HG02571 (cell line): ENCODE results near the gene PFN1.

Experiments
- ATAC-seq: cut with Tn5 transposase; IDR thresholded peaks from one replicate; pipeline ENCODE4 v1.9.1; 2021; ENCODE audit warnings: mild to moderate bottlenecking, moderate library complexity; ENCODE audit not compliant: unreplicated experiment

PFN1 gene

DNA sequence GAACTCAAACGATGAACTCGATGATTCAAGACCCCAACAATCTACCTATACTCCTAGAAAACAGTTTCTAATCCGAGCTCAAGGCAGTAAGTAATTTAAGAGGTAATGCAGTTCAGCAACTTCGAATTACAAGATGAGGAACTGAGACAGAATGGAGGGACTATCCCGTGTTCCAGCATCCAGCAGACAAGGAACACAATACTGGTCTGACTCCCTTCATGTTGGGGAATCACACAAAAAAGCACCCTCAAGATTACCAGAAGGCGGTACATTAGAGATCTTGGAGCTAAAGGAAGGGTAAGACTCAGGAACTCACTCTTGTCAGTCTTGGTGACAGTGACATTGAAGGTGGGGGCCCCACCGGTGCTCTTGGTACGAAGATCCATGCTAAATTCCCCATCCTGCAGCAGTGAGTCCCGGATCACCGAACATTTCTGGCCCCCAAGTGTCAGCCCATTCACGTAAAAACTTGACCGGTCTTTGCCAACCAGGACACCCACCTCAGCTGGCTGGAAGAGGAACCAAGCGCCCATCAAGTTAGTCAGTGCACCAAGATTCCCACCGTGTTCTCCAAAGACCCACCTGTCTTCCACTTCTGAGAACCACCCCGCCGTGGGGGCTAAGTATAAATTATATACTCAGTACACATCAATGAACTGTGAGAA, 1.9 kb downstream of the PFN1 start:
- ATAC-seq = no peak

DNA sequence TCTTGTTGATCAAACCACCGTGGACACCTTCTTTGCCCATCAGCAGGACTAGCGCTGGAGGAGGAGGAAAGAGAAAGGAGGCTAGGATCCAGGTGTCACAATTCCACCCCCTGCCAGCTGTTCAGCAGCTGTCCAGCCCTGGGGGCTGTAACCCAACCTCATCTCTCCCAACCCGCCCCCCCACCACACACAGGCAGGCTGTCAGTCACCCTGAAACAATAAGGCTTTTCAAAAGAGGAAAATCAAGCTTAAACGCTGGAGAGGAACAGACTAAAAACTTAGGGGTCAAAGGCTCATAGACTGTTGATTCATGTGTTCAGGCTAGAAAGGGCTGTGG, 2.4 kb downstream of the PFN1 start:
- ATAC-seq = no peak

DNA sequence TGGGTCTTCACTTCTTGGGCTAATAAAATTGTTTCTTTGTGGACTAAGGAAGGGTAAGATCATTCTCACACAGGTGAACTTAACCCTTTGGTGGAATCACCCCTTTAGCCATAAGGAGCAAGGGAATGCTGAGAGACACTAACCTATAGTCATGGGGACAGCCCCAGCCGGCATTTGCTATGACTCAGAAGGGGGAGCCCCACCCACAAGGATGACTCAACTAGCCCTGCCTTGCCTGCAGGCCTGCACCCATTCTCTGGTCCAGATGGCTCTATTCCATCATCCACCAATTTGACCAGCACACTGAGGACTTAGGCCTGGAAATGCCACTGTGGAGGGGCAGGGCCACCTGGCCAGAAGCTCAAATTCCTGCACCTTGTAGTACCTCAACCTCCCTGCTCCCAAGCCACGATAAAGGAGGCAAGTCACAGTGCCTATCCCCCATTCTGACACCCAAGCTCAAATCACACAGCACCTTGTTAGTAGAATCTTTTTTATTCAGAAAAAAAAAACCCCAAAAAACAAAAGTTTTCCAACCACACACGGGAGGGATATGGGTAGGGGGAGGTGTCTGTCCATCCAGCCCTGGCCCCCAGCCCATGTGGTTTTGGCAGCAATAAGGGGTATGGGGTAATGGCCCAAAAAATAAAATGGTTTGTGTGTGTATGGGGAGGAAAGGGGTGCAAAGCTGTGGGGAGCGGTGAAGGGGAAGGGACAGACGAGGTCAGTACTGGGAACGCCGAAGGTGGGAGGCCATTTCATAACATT, 3.0 kb downstream of the PFN1 start:
- no peak for ATAC-seq

DNA sequence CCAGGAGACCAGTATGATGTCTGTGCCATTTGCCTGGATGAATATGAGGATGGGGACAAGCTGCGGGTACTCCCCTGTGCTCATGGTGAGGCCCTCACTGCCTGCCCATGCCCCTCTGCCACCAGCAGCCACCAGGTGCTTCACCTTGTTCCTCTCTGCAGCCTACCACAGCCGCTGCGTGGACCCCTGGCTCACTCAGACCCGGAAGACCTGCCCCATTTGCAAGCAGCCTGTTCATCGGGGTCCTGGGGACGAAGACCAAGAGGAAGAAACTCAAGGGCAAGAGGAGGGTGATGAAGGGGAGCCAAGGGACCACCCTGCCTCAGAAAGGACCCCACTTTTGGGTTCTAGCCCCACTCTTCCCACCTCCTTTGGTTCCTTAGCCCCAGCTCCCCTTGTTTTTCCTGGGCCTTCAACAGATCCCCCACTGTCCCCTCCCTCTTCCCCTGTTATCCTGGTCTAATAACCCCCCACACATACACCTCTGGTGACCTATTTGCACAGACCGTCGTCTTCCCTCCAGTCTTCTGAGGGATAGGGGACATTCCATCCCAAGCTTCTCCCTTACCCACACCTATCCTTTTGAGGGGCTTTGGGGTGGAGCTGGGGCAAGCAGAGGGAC, 3.7 kb downstream of the PFN1 start:
- no peak for ATAC-seq

DNA sequence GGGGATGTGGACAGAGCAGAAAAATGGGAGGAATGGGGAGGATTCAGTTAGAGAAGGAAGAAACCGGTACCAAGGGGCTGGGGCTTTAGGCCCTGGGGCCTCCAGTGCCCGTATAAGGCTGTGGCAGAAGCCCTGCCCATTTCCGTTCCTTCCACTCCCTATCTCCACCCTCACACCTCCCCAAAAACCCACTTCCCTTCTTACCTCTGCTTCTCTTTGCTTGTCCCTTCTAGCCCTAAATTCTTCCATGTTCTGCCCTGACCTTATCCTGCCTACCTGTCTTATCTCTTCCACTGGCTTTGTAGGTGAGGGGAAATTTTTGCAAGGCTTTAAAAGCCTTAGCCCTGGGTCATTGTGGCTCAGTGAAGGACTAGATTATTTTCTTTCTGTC, 4.2 kb downstream of the PFN1 start:
- ATAC-seq = no peak

DNA sequence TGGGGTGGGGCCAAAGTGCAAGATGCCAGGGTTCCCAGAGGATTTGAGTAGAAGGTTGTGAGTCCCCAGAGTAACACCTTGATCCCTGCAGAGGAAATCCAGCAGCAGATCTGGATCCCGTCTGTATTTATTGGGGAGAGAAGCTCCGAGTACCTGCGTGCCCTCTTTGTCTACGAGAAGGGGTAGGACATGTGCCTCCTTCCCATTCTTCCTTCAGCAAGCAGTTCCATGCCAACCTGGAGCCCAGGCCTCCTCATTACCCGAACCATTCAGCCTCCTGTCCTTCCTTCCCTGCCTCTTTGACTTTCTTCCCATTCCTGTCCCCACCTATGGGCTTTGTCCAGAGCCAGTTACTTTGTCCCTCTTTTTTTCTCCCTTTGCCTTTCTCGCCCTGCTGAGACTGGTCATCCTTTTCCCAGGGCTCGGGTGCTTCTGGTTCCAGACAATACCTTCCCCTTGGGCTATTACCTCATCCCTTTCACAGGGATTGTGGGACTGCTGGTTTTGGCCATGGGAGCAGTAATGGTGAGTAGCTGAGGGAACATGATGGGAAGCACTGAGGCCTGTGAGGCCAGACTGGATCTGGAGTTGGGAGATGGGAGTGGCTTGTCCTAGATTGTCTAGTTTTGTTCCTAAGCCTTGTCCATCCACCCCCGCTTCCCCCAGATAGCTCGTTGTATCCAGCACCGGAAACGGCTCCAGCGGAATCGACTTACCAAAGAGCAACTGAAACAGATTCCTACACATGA, 5.4 kb downstream of the PFN1 start:
- no peak for ATAC-seq

DNA sequence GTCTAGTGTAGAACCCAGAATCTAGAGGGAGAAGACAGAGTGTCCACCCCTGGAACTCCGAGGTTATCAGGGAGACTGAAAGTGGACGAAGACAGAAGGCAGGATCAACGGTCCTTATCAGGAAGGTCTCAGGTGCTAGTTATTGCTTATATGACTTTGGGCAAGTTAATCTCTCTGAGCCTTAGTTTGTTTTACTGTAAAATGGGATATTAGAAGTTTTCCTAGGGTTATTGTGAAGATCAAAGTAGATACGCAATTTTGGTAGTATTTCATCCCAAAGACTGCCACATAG, 7.1 kb downstream of the PFN1 start:
- ATAC-seq = no peak

DNA sequence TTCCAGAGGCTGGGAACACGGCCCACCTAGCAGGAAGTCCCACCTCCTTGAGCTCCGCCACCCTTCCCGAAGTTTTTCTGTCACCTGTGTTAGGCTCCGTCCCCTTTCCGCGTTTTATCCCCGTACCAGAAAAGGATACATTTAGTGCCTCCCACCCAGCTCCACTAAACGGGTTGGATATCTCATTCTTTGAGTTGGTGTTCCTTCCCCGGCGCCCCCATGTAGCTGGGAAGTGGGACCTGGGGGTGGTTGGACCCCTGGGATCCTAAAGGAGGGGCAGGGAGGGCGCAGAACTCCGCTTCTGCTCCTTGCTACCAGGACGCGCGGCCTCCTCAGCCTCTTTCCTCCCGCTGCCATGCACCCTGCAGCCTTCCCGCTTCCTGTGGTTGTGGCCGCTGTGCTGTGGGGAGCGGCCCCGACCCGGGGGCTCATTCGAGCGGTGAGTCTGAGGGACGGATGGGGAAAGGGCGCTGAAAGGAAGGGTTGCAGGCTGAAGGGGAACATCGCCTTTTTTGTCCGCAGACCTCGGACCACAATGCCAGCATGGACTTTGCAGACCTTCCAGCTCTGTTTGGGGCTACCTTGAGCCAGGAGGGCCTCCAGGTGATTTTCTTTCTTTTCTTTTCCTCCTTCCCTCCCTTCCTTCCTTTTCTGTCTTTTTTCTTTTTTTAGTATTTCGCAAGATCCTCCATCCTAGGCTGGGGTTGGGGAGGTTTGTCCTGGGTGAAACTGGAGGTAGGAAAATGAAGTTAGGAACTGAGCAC, 7.6 kb downstream of the PFN1 start:
- no peak for ATAC-seq

DNA sequence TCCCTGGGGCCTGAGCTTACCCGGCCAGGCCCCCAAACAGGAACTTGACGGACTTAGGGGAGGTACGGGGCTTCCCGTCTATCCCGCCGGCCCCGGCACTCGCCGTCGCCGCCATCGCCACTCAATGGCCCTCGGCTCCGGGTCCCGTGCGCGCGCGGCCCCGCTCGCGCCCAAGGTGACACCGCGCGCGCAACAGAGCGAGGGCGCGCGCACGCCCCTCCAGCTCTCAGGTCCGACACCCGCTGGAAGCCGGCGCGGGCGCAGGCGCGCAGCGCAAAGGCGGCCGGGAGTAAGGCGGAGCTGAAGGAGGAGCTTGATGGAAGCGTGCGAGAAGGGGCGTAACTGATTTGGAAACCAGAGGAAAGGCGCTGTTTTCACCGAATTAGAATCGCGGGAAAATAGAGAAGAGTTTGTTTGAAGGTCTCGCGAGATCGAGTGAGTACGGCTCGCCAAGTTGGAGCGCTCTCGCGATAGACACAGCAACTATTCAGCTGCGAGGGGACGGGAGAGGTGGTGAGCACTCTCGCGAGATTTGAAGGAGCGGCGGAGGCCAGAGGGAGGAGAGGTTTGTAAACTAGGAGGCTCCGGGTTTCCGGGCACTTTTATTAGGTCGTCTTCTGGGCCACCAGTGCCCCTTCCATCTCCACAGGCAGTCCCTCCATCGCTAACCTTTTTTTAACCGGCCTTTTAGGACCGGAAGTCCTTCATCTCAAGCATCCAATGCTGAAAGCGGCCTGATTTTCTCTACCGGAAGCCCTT, 8.4 kb downstream of the PFN1 start, which contains the start of the genes RNF167 and SLC25A11:
Gene RNF167 (plus strand): TSS at position 473 of the 759 bp plus-strand sequence. CDS start 642 bp downstream, outside the sequence.
Gene SLC25A11 (minus strand): TSS at position 251 of the 759 bp plus-strand sequence. CDS start 136 bp downstream, at position 115.
- ATAC-seq = peak; percentile 74

DNA sequence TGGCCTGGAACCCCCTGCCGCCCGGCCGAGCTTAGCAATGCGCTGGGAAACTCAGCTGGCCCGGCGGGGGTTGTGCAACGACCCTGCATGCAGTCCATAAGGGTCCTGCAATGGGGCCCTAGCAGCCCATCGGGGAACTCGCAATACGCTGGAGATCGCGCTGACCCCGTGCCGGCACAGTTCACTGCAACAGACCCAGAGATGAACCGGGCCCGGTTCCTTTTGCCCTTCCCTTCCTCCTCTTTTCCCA, 8.9 kb downstream of the PFN1 start:
- peak; percentile 18 for ATAC-seq

DNA sequence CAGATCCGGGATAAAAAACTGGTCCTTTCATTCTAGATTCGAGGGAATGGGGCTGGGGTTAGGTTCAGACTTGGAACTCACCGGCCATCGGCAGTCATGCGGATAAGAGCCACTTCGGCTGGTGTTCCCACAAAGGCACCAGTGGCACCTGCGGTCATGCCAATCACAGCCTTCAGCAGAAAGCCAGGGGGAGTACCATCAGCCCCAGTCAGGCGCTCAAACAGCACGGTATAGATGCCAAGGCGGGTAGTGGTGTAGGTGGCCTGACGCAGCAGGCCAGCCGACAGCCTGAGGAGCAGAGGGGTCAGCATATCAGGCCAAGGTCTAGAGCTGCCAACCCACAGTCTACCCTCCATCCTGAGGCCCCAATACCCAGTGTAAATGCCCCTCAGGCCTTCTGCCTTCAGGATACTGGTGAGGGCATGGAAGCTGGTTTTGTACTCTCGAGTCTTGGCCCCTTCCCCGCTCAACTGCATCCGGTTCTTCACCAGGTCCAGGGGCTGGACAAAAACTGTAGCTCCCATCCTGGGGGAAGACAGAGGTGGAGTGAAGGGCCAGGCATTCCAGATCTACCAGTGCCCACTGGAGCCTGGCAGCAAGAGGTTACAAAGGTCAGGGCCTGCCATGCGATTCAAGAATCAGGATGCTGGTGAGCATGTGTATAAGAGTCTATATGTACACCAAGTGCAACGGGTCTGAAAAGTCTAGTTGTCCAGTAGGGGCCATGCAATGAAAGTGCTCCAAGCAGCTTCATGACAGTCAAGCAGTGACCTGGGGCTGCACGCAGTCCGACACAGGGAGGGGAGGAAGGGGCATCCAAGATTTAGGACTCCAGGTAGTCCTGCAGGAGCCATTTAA, 9.4 kb downstream of the PFN1 start:
- ATAC-seq = no peak

DNA sequence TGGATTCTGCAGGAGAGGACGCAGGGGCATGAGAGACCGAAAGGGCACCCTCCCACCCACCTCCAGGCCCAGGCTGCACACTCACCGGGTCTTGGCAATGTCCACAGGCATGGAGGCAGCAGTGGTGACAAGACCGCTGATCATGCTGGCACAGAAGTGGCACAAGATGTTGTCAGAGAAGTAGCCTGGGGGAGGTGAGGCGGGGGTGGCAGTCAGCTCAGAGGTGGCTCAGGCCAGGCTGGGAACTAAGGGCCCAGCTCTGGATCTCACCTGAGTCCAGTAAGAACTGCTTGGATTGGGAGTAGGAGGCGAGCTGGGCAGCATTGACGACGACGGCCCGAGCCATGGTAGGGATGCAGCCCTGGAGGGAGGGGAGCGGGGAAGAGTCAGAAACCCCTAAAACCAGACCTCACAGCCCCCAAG, 10.2 kb downstream of the PFN1 start:
- no peak for ATAC-seq

DNA sequence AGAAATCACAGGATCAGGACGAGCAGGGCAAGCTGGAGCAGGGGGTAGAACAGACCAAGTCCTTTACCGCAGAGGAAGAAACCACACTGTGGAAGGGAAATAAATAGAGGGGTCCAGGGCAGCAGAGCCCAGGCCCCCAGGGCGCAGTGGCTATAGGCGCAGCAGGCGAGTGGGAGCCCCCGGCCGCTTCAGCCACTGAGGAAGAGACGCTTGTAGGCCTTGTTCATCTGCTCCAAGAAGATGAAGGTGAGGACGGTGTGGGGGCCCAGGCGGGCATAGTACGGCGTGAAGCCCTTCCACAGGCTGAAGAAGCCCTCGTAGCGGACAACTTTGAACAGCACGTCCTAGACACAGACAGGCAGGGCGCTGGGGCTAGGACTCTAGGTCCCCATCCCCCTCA, 10.8 kb downstream of the PFN1 start:
- no peak for ATAC-seq

DNA sequence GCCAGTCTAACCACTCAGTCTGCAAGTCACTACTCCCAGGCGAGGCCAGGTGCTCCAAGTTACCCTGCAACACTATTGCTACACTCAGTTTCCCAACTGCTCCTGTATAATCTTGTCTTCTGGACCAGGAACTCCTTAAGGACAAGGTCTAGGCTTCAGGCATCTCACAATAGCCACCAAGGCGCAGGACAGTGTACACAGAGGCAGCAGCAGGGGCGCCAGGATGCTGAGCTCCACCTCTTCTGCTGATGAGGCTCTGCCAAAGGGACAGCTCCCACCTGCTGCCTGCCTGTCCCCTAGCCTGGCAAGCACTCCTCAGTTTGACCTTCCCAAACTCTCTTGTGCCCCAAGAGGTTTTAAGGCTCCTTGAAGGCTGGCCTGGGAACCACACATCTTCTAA, 11.9 kb downstream of the PFN1 start:
- ATAC-seq = no peak

DNA sequence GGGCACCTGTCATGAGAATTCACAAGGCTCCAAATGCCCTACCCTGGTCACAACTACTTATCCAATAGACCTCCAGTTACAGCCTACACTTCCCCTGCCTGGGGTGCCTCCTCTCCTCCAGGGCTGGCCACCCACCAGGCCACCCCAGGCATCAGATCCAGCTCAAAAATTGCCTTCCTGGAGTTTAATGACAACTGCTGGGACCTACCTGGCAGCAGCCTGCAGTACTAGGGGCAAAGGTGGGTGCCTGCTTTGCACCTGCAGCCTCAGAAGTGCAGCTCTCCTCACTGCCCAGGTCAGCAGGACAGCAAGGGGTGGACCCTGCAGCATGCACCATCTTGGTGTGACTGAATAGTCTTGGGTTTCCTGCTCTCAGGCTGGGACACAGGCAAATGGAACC, 12.7 kb downstream of the PFN1 start:
- no peak for ATAC-seq

DNA sequence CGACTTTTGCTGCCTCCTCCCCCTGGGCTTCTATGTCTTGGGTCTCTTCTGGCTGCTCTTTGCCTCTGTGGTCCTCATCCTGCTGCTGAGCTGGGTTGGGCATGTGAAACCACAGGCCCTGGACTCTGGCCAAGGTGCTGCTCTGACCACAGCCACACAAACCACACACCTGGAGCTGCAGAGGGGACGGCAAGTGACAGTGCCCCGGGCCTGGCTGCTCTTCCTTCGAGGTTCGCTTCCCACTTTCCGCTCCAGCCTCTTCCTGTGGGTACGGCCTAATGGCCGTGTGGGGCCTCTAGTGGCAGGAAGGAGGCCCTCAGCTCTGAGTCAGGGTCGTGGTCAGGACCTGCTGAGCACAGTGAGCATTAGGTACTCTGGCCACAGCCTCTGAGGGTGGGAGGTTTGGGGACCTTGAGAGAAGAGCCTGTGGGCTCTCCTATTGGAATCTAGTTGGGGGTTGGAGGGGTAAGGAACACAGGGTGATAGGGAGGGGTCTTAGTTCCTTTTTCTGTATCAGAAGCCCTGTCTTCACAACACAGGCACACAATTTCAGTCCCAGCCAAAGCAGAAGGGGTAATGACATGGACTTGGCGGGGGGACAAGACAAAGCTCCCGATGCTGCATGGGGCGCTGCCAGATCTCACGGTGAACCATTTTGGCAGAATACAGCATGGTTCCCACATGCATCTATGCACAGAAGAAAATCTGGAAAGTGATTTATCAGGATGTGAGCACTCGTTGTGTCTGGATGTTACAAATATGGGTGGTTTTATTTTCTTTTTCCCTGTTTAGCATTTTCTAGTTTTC, 14.0 kb downstream of the PFN1 start:
- no peak for ATAC-seq

DNA sequence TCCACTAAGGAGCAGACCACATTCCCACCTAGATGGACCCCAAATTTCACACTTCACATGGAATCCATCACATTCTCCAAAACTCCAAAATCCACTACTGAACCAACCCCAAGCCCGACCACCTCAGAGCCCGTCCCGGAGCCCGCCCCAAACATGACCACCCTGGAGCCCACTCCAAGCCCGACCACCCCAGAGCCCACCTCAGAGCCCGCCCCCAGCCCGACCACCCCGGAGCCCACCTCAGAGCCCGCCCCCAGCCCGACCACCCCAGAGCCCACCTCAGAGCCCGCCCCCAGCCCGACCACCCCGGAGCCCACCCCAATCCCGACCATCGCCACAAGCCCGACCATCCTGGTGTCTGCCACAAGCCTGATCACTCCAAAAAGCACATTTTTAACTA, 14.7 kb downstream of the PFN1 start:
- no peak for ATAC-seq

DNA sequence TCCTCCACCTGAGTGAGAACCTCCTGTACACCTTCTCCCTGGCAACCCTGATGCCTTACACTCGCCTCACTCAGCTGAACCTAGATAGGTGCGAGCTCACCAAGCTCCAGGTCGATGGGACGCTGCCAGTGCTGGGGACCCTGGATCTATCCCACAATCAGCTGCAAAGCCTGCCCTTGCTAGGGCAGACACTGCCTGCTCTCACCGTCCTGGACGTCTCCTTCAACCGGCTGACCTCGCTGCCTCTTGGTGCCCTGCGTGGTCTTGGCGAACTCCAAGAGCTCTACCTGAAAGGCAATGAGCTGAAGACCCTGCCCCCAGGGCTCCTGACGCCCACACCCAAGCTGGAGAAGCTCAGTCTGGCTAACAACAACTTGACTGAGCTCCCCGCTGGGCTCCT, 15.6 kb downstream of the PFN1 start:
- no peak for ATAC-seq

DNA sequence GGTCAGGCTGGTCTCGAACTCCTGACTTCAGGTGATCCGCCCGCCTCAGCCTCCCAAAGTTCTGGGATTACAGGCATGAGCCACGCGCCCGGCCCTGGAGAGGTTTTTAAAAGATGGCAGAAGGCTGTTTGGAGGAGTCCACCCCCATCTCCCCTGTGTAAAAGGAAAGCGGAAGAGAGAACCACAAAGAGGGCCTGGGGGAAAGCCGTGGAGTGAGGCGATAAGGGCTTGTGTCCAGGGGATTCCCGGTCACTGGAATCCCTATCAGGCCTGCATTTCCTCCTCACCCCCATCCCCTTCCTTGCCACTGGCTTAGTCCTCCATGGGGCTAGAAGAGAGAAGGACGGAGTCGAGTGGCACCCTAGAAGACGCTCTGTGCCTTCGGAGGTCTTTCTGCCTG, 16.4 kb downstream of the PFN1 start, which contains the start of gene GP1BA:
Gene GP1BA (plus strand): TSS at position 315 of the 400 bp plus-strand sequence. CDS start 328 bp downstream, outside the sequence.
- no peak for ATAC-seq
